ENCODE data around the gene TSFM. TPM values are rescaled to one million over a fixed set of nuclear protein-coding genes. Genes with fewer than 3 reads are reported as not detected.

TSFM gene
- total and polyA plus RNA-seq, 2 of the 4 experiments (the other 2 are of a cell fraction), result 11.5 to 14.0 TPM

GRCh38 chr12:57807285-57807684 is 24.7 kb downstream of the TSFM start:
- Histone ChIP-seq H4K20me1 (ENCODE audit: insufficient read depth, low read length) (no peaks in the 10 kb centered on the region), H3K4me3 (ENCODE audit: insufficient read depth, low read depth, low read length) (no peak overlapping the region), H2AK9ac (replicated peaks; ENCODE audit: low read depth, low read length, poor library complexity) (no peak overlapping the region), H2AK5ac (ENCODE audit: low read depth, low read length) (no peak overlapping the region), H2AFZ (replicated peaks; ENCODE audit: low read length, poor library complexity) (no peak overlapping the region), H3K36me3 (ENCODE audit: control insufficient read depth, insufficient read depth, low read length) (peaks cover 47% of the 10 kb centered on the region), H3K27ac (ENCODE audit: insufficient read depth, low read length) (no peak overlapping the region), H3K23ac (ENCODE audit: low read depth, low read length) (no peak overlapping the region), H4K8ac (ENCODE audit: low read depth in 2 of 2, low read length in 2 of 2) (no peak overlapping the region), H3K9me3 (ENCODE audit: control insufficient read depth, insufficient read depth, low read length) (no peaks in the 10 kb centered on the region), H3K9me1 (ENCODE audit: insufficient read depth, low read length) (peaks cover 7% of the 10 kb centered on the region; the same call in 1 of the 2 replicates), H2BK15ac (ENCODE audit: low read depth, low read length) (no peak overlapping the region), H3K56ac (ENCODE audit: extremely low read depth, insufficient read depth, low read length) (no peak overlapping the region), H3K9ac (ENCODE audit: low read depth, low read length) (no peak overlapping the region), H4K91ac (ENCODE audit: insufficient read depth, low read depth, low read length) (no peak overlapping the region), H3K4ac (ENCODE audit: low read depth, low read length) (no peak overlapping the region), H2BK120ac (ENCODE audit: low read depth, low read length) (no peak overlapping the region), H4K5ac (ENCODE audit: low read depth, low read length) (no peak overlapping the region), H2BK5ac (ENCODE audit: low read depth, low read length, poor library complexity, severe bottlenecking) (no peak overlapping the region), H3K27me3 (ENCODE audit: control insufficient read depth, insufficient read depth, low read length) (no peaks in the 10 kb centered on the region), H2BK20ac (ENCODE audit: low read depth, low read length) (no peak overlapping the region), H3K14ac (replicated peaks; ENCODE audit: low read depth, low read length) (no peak overlapping the region), H3K79me1 (ENCODE audit: low read depth in 1 of 2, low read length in 2 of 2) (no peaks in the 10 kb centered on the region), H3K4me1 (ENCODE audit: control insufficient read depth, insufficient read depth, low read length) (peaks cover 3% of the 10 kb centered on the region; the same call in 1 of the 2 replicates), H3K18ac (ENCODE audit: low read depth, low read length) (no peak overlapping the region), H3K4me2 (ENCODE audit: low read depth, low read length) (no peak overlapping the region)
- ATAC-seq (ENCODE audit: low read depth), result no peak
- BruUV-seq (replicated peaks), result no TSS peak
- WGBS, 2 experiments (ENCODE audit: extremely low coverage in 2 of 2, insufficient read length in 1 of 2), result 50% methylated on average over 1 of the region's 9 CpGs; no CpG with 5 or more reads in 1 of the 2 experiments
- intact Hi-C loops (cut with micrococcal nuclease) (no loop called here), dilution Hi-C loops (cut with HindIII; ENCODE audit: low sequenced_read_pairs, unreplicated experiment) (no loop called here), in situ Hi-C loops (cut with MboI; ENCODE audit: low sequenced_read_pairs) (no loop called here)
- POLR2A ChIA-PET (ENCODE audit: unreplicated experiment), result no interaction called here
- CTCF ChIA-PET, result no interaction called here
- no peak for TF ChIP-seq RAD21 (IDR thresholded peaks at IDR 0.05; ENCODE audit: low read length)
- no peak for TF ChIP-seq MXI1 (IDR thresholded peaks at IDR 0.05; ENCODE audit: borderline replicate concordance, low read depth, low read length)
- no peak for TF ChIP-seq BHLHE40 (IDR thresholded peaks at IDR 0.05; ENCODE audit: low read depth, low read length)
- TF ChIP-seq MAFK (IDR thresholded peaks at IDR 0.05; ENCODE audit: low read depth, low read length), result no peak
- TF ChIP-seq SMC3 (IDR thresholded peaks at IDR 0.05; ENCODE audit: low read depth, low read length), result no peak
- no peak for TF ChIP-seq NFE2L2 (IDR thresholded peaks at IDR 0.05; ENCODE audit: low read depth, low read length)
- TF ChIP-seq FOS (IDR thresholded peaks at IDR 0.05; ENCODE audit: low read depth, low read length), result no peak
- no peak for TF ChIP-seq CTCF (conservative IDR thresholded peaks at IDR 0.05; ENCODE audit: low read depth, low read length)
- no peak for TF ChIP-seq USF2 (IDR thresholded peaks at IDR 0.05; ENCODE audit: low read depth, low read length)
- no peak for DNase-seq
